Body of pancreas (tissue), 4 donors: Measurements from ENCODE around the gene ARHGEF2. TPM values are rescaled to one million over a fixed set of nuclear protein-coding genes. Genes with fewer than 3 reads are reported as not detected.

Experiments
- ATAC-seq: fragments of 150-250 bp; one replicate; pipeline ENCODE4 v1.9.1; 2016
- DNase-seq, 4 donors: peaks; one replicate each; pipeline ENCODE4 v3.0.0-alpha.2; 2019
- H3K27ac ChIP-seq, 4 donors: fragments of 200-600 bp; sonication (generic); 1 replicate in 3 of 4; 2 replicates in 1 of 4; pipeline versions ENCODE4 v1.5.1 to v1.6.1; 2016 to 2019; ENCODE audit warnings: mild to moderate bottlenecking in 1 of 4, mixed read lengths in 1 of 4, moderate library complexity in 1 of 4
- H3K27me3 ChIP-seq, 2 donors: fragments of 200-600 bp; sonication (generic); one replicate each; pipeline ENCODE4 v1.6.0; 2016; ENCODE audit warnings: mild to moderate bottlenecking in 1 of 2
- H3K36me3 ChIP-seq, 2 donors: fragments of 200-600 bp; sonication (generic); replicated peaks in 1 of 2; 2 replicates each; pipeline ENCODE4 v1.5.1; 2016; ENCODE audit warnings: low read depth in 2 of 2; ENCODE audit not compliant: insufficient read depth in 1 of 2
- H3K4me1 ChIP-seq: fragments of 200-600 bp; sonication (generic); one replicate; pipeline ENCODE4 v1.6.0; 2016
- H3K4me3 ChIP-seq, 2 donors: fragments of 200-600 bp; sonication (generic); 1 replicate in 1 of 2; 2 replicates in 1 of 2; pipeline ENCODE4 v1.5.1; 2016 to 2019
- H3K9me3 ChIP-seq, 3 donors: fragments of 200-600 bp; sonication (generic); 1 replicate in 2 of 3; 2 replicates in 1 of 3; pipeline ENCODE4 v1.5.1; 2016
- CTCF ChIP-seq, 7 experiments: fragments of 450-650 bp in 4 of 7; fragments of 200-600 bp in 3 of 7; sonication (generic) in 3 of 7; IDR thresholded peaks; one replicate each; pipeline ENCODE4 v1.5.1; 2016 to 2019; ENCODE audit warnings: antibody characterized with exemption in 7 of 7
- POLR2A ChIP-seq, 3 donors: fragments of 450-650 bp; IDR thresholded peaks; one replicate each; pipeline ENCODE4 v1.6.1; 2016; ENCODE audit warnings: antibody characterized with exemption in 3 of 3, mild to moderate bottlenecking in 2 of 3
- WGBS, 2 donors: methylation state at CpG; one replicate each; pipeline ENCODE4 v1.1.5; 2017; 5-methylcytosine and 5-hydroxymethylcytosine counted together
- intact Hi-C: fragments of 100-400 bp; cut with DNase I; formaldehyde crosslinking; loops from one replicate; pipeline ENCODE4 v1.15.1; 2023
- total RNA-seq, 2 donors: library from RNA; depleted of rRNA; stranded (reverse); fragments of >200 nt; gene quantifications; one replicate each; pipeline ENCODE4 v1.1.0, GENCODE V29; 2016

ARHGEF2 gene
- total RNA-seq, 2 donors from 2014 or later, result 31.9 to 32.6 TPM

- Histone ChIP-seq H3K36me3 (peaks cover 7 to 15% of the 10 kb centered on the region in 2 donors), H3K27me3 (no peaks in the 10 kb centered on the region), H3K4me3 (no peak overlapping the region), H3K9me3 (no peaks in the 10 kb centered on the region), H3K4me1 (no peaks in the 10 kb centered on the region), H3K27ac (no peak overlapping the region)
- intact Hi-C loops, result no loop called here
- ATAC-seq (no peak), DNase-seq (no peak)
- WGBS, 2 donors, result 76 to 88% methylated on average over 10 to 18 of the region's 18 CpGs
- TF ChIP-seq CTCF (IDR thresholded peaks at IDR 0.05), result no peak
- no peak for TF ChIP-seq POLR2A (IDR thresholded peaks at IDR 0.05)
These were observed 15.6 kb downstream of the ARHGEF2 start for GRCh38 chr1:155962599-155963211.

GRCh38 chr1:155961937-155962336 lies 16.4 kb downstream of the ARHGEF2 start:
- WGBS, 2 donors, result 63 to 64% methylated on average over 7 to 14 of the region's 14 CpGs
- no peak for DNase-seq
- peak; percentile 41 for ATAC-seq

GRCh38 chr1:155960081-155960745 lies 18.1 kb downstream of the ARHGEF2 start:
- Histone ChIP-seq H3K27me3 (no peaks in the 10 kb centered on the region), H3K36me3 (peaks cover 0 to 17% of the 10 kb centered on the region in 2 donors), H3K27ac (no peak overlapping the region), H3K4me3 (no peak overlapping the region), H3K9me3 (no peaks in the 10 kb centered on the region), H3K4me1 (no peaks in the 10 kb centered on the region)
- intact Hi-C loops, result no loop called here
- ATAC-seq (no peak), DNase-seq (no peak)
- no peak for TF ChIP-seq POLR2A (IDR thresholded peaks at IDR 0.05)
- TF ChIP-seq CTCF (IDR thresholded peaks at IDR 0.05), result no peak
- WGBS, 2 donors, result 79 to 89% methylated on average over 3 of the region's 3 CpGs

More at GRCh38 chr1:155961937-155962336, 16.4 kb downstream of the ARHGEF2 start:
- Histone ChIP-seq H3K4me3 (no peak overlapping the region), H3K27me3 (no peaks in the 10 kb centered on the region), H3K4me1 (no peaks in the 10 kb centered on the region), H3K9me3 (no peaks in the 10 kb centered on the region), H3K27ac (no peak overlapping the region), H3K36me3 (peaks cover 7 to 20% of the 10 kb centered on the region in 2 donors)
- intact Hi-C loops, result no loop called here
- TF ChIP-seq CTCF (IDR thresholded peaks at IDR 0.05) (no peak), POLR2A (IDR thresholded peaks at IDR 0.05) (no peak)

- DNase-seq (no peak), ATAC-seq (no peak)
- H3K4me3 ChIP-seq, result no peak overlapping the region
- H3K9me3 ChIP-seq, result no peaks in the 10 kb centered on the region
- WGBS, 2 donors, result 91 to 95% methylated on average over 7 to 12 of the region's 12 CpGs
- no peaks in the 10 kb centered on the region for H3K4me1 ChIP-seq
- intact Hi-C loops, result no loop called here
- no peak for TF ChIP-seq POLR2A (IDR thresholded peaks at IDR 0.05)
- no peak for TF ChIP-seq CTCF (IDR thresholded peaks at IDR 0.05)
- H3K27me3 ChIP-seq, result no peaks in the 10 kb centered on the region
- H3K27ac ChIP-seq, result no peak overlapping the region
- H3K36me3 ChIP-seq, result peaks cover 0 to 21% of the 10 kb centered on the region in 2 donors
These were observed 20.9 kb downstream of the ARHGEF2 start for GRCh38 chr1:155957411-155957915.
